H1 (cell line): ENCODE results near the gene PTPN12. TPM values are rescaled to one million over a fixed set of nuclear protein-coding genes. Genes with fewer than 3 reads are reported as not detected.

Experiments used
- CTCF ChIA-PET: fragments of 300-600 bp; sonication (Branson Sonifier 250); formaldehyde crosslinking; loops from one replicate; lab custom pipeline; 2021; ENCODE audit not compliant: partially characterized antibody; lab: Charles Lee
- POLR2A ChIA-PET: fragments of 300-600 bp; sonication (Branson Sonifier 250); formaldehyde crosslinking; loops from one replicate; lab custom pipeline; 2021; ENCODE audit warnings: inconsistent platforms; ENCODE audit not compliant: partially characterized antibody; lab: Charles Lee
- DNase-seq, 2 experiments: peaks; one replicate each; pipeline versions ENCODE4 v3.0.0 to v3.0.0-alpha.2; 2010 to 2022; ENCODE audit warnings: low spot score in 2 of 2, low read depth in 1 of 2, mixed read lengths in 1 of 2
- FAIRE-seq: peaks from 2 replicates; lab custom pipeline; 2011; peaks lifted over from hg19 to GRCh38; lab: Jason Lieb, UNC
- H2AFZ ChIP-seq: 2 replicates; pipeline ENCODE4 v1.8.1; 2012; ENCODE audit warnings: low read length, inconsistent platforms
- H2AK5ac ChIP-seq: 2 replicates; pipeline ENCODE4 v1.6.1; 2013; ENCODE audit warnings: low read depth, low read length
- H2BK120ac ChIP-seq: replicated peaks from 2 replicates; pipeline ENCODE3; 2013; ENCODE audit warnings: low read depth, low read length, inconsistent platforms
- H2BK12ac ChIP-seq: 2 replicates; pipeline ENCODE4 v1.6.1; 2013; ENCODE audit warnings: low read depth, low read length
- H2BK15ac ChIP-seq: 2 replicates; pipeline ENCODE4 v1.6.1; 2013; ENCODE audit warnings: low read length
- H2BK20ac ChIP-seq: 2 replicates; pipeline ENCODE4 v1.6.1; 2013; ENCODE audit warnings: low read length
- H2BK5ac ChIP-seq: 2 replicates; pipeline ENCODE4 v1.6.1; 2013; ENCODE audit warnings: low read depth, low read length
- H3K14ac ChIP-seq: 2 replicates; pipeline ENCODE4 v1.6.1; 2013; ENCODE audit warnings: inconsistent platforms; ENCODE audit not compliant: insufficient read length
- H3K18ac ChIP-seq: 2 replicates; pipeline ENCODE4 v1.6.1; 2013; ENCODE audit warnings: low read length; ENCODE audit errors: extremely low read depth
- H3K23ac ChIP-seq: 2 replicates; pipeline ENCODE4 v1.6.1; 2013; ENCODE audit warnings: inconsistent platforms; ENCODE audit not compliant: insufficient read length
- H3K23me2 ChIP-seq: 2 replicates; pipeline ENCODE4 v1.6.1; 2013; ENCODE audit warnings: low read depth, low read length
- H3K27ac ChIP-seq: 2 replicates; pipeline ENCODE4 v1.6.1; 2011; ENCODE audit warnings: low read depth, low read length, inconsistent platforms
- H3K27me3 ChIP-seq, 4 experiments: replicated peaks in 1 of 4; 1 replicate in 1 of 4; 2 replicates in 3 of 4; pipeline versions ENCODE4 v1.6.1 to v1.8.1; 2011 to 2013; ENCODE audit warnings: low read length in 3 of 4, mild to moderate bottlenecking in 3 of 4, inconsistent platforms in 2 of 4, mixed read lengths in 2 of 4, moderate library complexity in 1 of 4; ENCODE audit not compliant: control insufficient read depth in 3 of 4, insufficient read depth in 3 of 4; ENCODE audit errors: extremely low read depth in 1 of 4
- H3K36me3 ChIP-seq, 4 experiments: 2 replicates each; pipeline versions ENCODE4 v1.6.1 to v1.8.1; 2011 to 2013; ENCODE audit warnings: mild to moderate bottlenecking in 4 of 4, low read length in 3 of 4, moderate library complexity in 2 of 4, control low read depth in 1 of 4, inconsistent platforms in 1 of 4; ENCODE audit not compliant: insufficient read depth in 4 of 4, control insufficient read depth in 2 of 4
- H3K4ac ChIP-seq: replicated peaks from 2 replicates; pipeline ENCODE3; 2013; ENCODE audit warnings: low read length, low read depth, mixed read lengths, inconsistent platforms; ENCODE audit not compliant: insufficient read length
- H3K4me1 ChIP-seq, 4 experiments: replicated peaks in 1 of 4; 1 replicate in 1 of 4; 2 replicates in 3 of 4; pipeline versions ENCODE4 v1.6.1 to v1.8.1; 2011 to 2013; ENCODE audit warnings: low read length in 3 of 4, inconsistent platforms in 2 of 4, mixed read lengths in 1 of 4; ENCODE audit not compliant: insufficient read depth in 4 of 4, control insufficient read depth in 3 of 4
- H3K4me2 ChIP-seq, 2 experiments: 2 replicates each; pipeline versions ENCODE4 v1.6.1 to v1.8.1; 2011 to 2013; ENCODE audit warnings: low read depth in 2 of 2, low read length in 2 of 2, control low read depth in 1 of 2, inconsistent platforms in 1 of 2, mild to moderate bottlenecking in 1 of 2; ENCODE audit not compliant: insufficient read depth in 1 of 2
- H3K4me3 ChIP-seq, 4 experiments: fragments of 200-600, 300-600 bp in 1 of 4; sonication (generic), shearing (Covaris generic), sonication (Bioruptor Twin) in 1 of 4; 2 replicates each; pipeline versions ENCODE4 v1.5.1 to v1.8.1; 2011 to 2016; ENCODE audit warnings: low read length in 4 of 4, low read depth in 3 of 4, control low read depth in 2 of 4, inconsistent platforms in 2 of 4, mild to moderate bottlenecking in 2 of 4, mixed read lengths in 1 of 4, moderate library complexity in 1 of 4; ENCODE audit not compliant: insufficient read depth in 2 of 4; ENCODE audit errors: extremely low read depth in 1 of 4
- H3K56ac ChIP-seq: replicated peaks from 2 replicates; pipeline ENCODE3; 2013; ENCODE audit warnings: low read depth, mild to moderate bottlenecking, mixed read lengths, low read length, inconsistent platforms; ENCODE audit not compliant: insufficient read length
- H3K79me1 ChIP-seq: 2 replicates; pipeline ENCODE4 v1.6.1; 2013; ENCODE audit warnings: low read depth, low read length, control low read depth
- H3K79me2 ChIP-seq, 2 experiments: 2 replicates each; pipeline versions ENCODE4 v1.6.1 to v1.8.1; 2012 to 2013; ENCODE audit warnings: low read length in 2 of 2, mild to moderate bottlenecking in 2 of 2, inconsistent platforms in 1 of 2; ENCODE audit not compliant: insufficient read depth in 2 of 2, control insufficient read depth in 1 of 2
- H3K9ac ChIP-seq, 4 experiments: replicated peaks in 1 of 4; 1 replicate in 1 of 4; 2 replicates in 3 of 4; pipeline versions ENCODE4 v1.6.1 to v1.8.1; 2011 to 2013; ENCODE audit warnings: low read depth in 3 of 4, low read length in 3 of 4, control low read depth in 2 of 4, mild to moderate bottlenecking in 2 of 4, moderate library complexity in 2 of 4, inconsistent platforms in 1 of 4; ENCODE audit errors: extremely low read depth in 1 of 4
- H3K9me3 ChIP-seq, 2 experiments: 2 replicates each; pipeline versions ENCODE4 v1.6.1 to v1.8.1; 2012 to 2013; ENCODE audit warnings: mild to moderate bottlenecking in 2 of 2, moderate library complexity in 2 of 2, control low read depth in 1 of 2, inconsistent platforms in 1 of 2, low read depth in 1 of 2, low read length in 1 of 2, mixed read lengths in 1 of 2; ENCODE audit not compliant: insufficient read depth in 2 of 2
- H4K20me1 ChIP-seq, 2 experiments: replicated peaks in 1 of 2; 2 replicates each; pipeline versions ENCODE3 to v1.8.1; 2011 to 2013; ENCODE audit warnings: inconsistent platforms in 2 of 2, low read length in 2 of 2, mild to moderate bottlenecking in 1 of 2; ENCODE audit not compliant: insufficient read depth in 2 of 2, control insufficient read depth in 1 of 2
- H4K5ac ChIP-seq: 2 replicates; pipeline ENCODE4 v1.6.1; 2013; ENCODE audit warnings: low read length, low read depth, mixed read lengths, inconsistent platforms; ENCODE audit not compliant: insufficient read length
- H4K8ac ChIP-seq: 2 replicates; pipeline ENCODE4 v1.8.0; 2013; ENCODE audit warnings: mild to moderate bottlenecking, moderate library complexity, low read length, inconsistent platforms; ENCODE audit not compliant: insufficient read depth; ENCODE audit errors: extremely low read depth
- H4K91ac ChIP-seq: replicated peaks from 2 replicates; pipeline ENCODE3; 2013; ENCODE audit warnings: low read length, mixed read lengths, inconsistent platforms; ENCODE audit not compliant: insufficient read length
- CBX5 ChIP-seq: fragments of 300-800, 300-1000 bp; sonication (generic); IDR thresholded peaks from 2 replicates; pipeline ENCODE4 v1.7.1; 2016; ENCODE audit warnings: antibody characterized with exemption, low read length, low read depth
- E2F6 ChIP-seq: IDR thresholded peaks from 2 replicates; pipeline ENCODE4 v1.6.1; 2012; ENCODE audit warnings: inconsistent platforms
- SP1 ChIP-seq: IDR thresholded peaks from 2 replicates; pipeline ENCODE4 v1.6.1; 2011; ENCODE audit warnings: low read depth, low read length
- SP2 ChIP-seq: IDR thresholded peaks from 2 replicates; pipeline ENCODE4 v1.6.1; 2012; ENCODE audit warnings: mild to moderate bottlenecking, low read length, inconsistent platforms
- SRF ChIP-seq: IDR thresholded peaks from 2 replicates; pipeline ENCODE4 v1.6.1; 2011; ENCODE audit warnings: mild to moderate bottlenecking, low read depth, low read length, moderate library complexity
- WGBS, 2 experiments: shearing (Covaris generic) in 1 of 2; methylation state at CpG; one replicate each; pipeline versions ENCODE4 v1.1.6 to v1.1.7; 2013 to 2015; ENCODE audit warnings: low lambda C conversion rate in 2 of 2, mixed read lengths in 2 of 2, inconsistent platforms in 1 of 2, low coverage in 1 of 2, missing lambda C conversion rate in 1 of 2; ENCODE audit not compliant: insufficient replicate concordance in 2 of 2, insufficient coverage in 1 of 2, insufficient read length in 1 of 2; ENCODE audit errors: extremely low coverage in 1 of 2, missing lambda C conversion rate in 1 of 2; 5-methylcytosine and 5-hydroxymethylcytosine counted together
- polyA plus RNA-seq, 7 experiments: library from polyadenylated mRNA; depleted of rRNA in 3 of 7; stranded (reverse) in 5 of 7; unstranded in 2 of 7; fragments of >200 nt in 5 of 7; fragments of 200-250 nt in 2 of 7; gene quantifications; 1 replicate in 5 of 7; 2 replicates in 1 of 7; 4 replicates in 1 of 7; pipeline versions ENCODE4 v1.2.1 to v1.2.3, GENCODE V29; 2011 to 2013; ENCODE audit warnings: missing spikeins in 2 of 7, mixed read lengths in 2 of 7
- total RNA-seq: library from RNA; stranded (reverse); fragmentation: NEBNext Ultra II Directional; extraction: Animal tissue kit (Norgen Biotek cat#: 25700); gene quantifications from 2 replicates; pipeline ENCODE4 v1.2.1, GENCODE V29; 2021
- TF ChIP-seq, protein P1 (sequence below): IDR thresholded peaks from 2 replicates; pipeline ENCODE4 v1.6.1; 2011; ENCODE audit warnings: low read length, improper control_type of control experiment

PTPN12 gene
- total and polyA plus RNA-seq, 2 of the 8 experiments (the other 6 are each of a cell fraction or from before 2014, with no cell fraction given), result 39.7 to 132 TPM

GRCh38 chr7:77529279-77529678 is 7.8 kb upstream of the PTPN12 start:
- H2AK5ac ChIP-seq, result no peak overlapping the region
- H4K8ac ChIP-seq, result no peak overlapping the region
- no peak overlapping the region for H3K23ac ChIP-seq
- H3K14ac ChIP-seq, result no peak overlapping the region
- no peak overlapping the region for H3K18ac ChIP-seq
- ChIA-PET POLR2A (no interaction called here), CTCF (interaction anchor here (1.1 to 1.4 kb wide), 2 partner anchors 12 to 13 kb away, joined by 3 read pairs; no protein-coding TSS in a partner anchor)
- H4K5ac ChIP-seq, result no peak overlapping the region
- no peak overlapping the region for H3K4ac ChIP-seq
- WGBS, 2 experiments, result 90% methylated on average over 4 of the region's 4 CpGs; no CpG with 5 or more reads in 1 of the 2 experiments
- H3K23me2 ChIP-seq, result no peaks in the 10 kb centered on the region
- H2BK15ac ChIP-seq, result no peak overlapping the region
- no peak overlapping the region for H2BK120ac ChIP-seq
- peaks cover 0 to 4% of the 10 kb centered on the region in 2 experiments; a peak in 1 of 4 replicates for H3K9me3 ChIP-seq
- H3K27me3 ChIP-seq, result no peaks in the 10 kb centered on the region
- H3K36me3 ChIP-seq, result no peaks in the 10 kb centered on the region
- FAIRE-seq, result no peak
- H3K56ac ChIP-seq, result no peak overlapping the region
- no peak overlapping the region for H2AFZ ChIP-seq
- no peak overlapping the region for H3K4me2 ChIP-seq
- H3K27ac ChIP-seq, result no peak overlapping the region
- H3K79me1 ChIP-seq, result no peaks in the 10 kb centered on the region
- no peak overlapping the region for H2BK5ac ChIP-seq
- no peaks in the 10 kb centered on the region for H3K4me1 ChIP-seq
- H4K20me1 ChIP-seq, result peaks cover 0 to 1% of the 10 kb centered on the region in 2 experiments
- no peak for TF ChIP-seq CBX5
- no peak for TF ChIP-seq SP2
- no peak for TF ChIP-seq SRF
- TF ChIP-seq E2F6, result no peak
- TF ChIP-seq, protein P1, sequence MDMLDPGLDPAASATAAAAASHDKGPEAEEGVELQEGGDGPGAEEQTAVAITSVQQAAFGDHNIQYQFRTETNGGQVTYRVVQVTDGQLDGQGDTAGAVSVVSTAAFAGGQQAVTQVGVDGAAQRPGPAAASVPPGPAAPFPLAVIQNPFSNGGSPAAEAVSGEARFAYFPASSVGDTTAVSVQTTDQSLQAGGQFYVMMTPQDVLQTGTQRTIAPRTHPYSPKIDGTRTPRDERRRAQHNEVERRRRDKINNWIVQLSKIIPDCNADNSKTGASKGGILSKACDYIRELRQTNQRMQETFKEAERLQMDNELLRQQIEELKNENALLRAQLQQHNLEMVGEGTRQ, result no peak
- no peak for TF ChIP-seq SP1
- no peak overlapping the region for H3K9ac ChIP-seq
- H3K79me2 ChIP-seq, result no peaks in the 10 kb centered on the region
- no peak overlapping the region for H2BK20ac ChIP-seq
- no peak overlapping the region for H2BK12ac ChIP-seq
- DNase-seq, result no peak
- no peak overlapping the region for H3K4me3 ChIP-seq
- no peak overlapping the region for H4K91ac ChIP-seq
